ENCODE results near the gene CYS1.

CYS1 gene

GRCh38 chr2:10009811-10010781, 70.1 kb downstream of the CYS1 start:
- Histone ChIP-seq H3K4me2 (ENCODE audit: low read length) (no peak overlapping the region), H2AFZ (peak overlapping the region; percentile 76), H3K9ac (no peak overlapping the region), H3K27ac (peak overlapping the region; percentile 94), H3K4me1 (peaks cover 34% of the 10 kb centered on the region), H3K36me3 (ENCODE audit: control insufficient read depth, insufficient read depth, low read length) (no peaks in the 10 kb centered on the region), H3K4me3 (ENCODE audit: low read depth, low read length) (no peak overlapping the region), H3K9me3 (ENCODE audit: control insufficient read depth, low read length) (no peaks in the 10 kb centered on the region), H3K79me2 (no peaks in the 10 kb centered on the region), H3K27me3 (ENCODE audit: control insufficient read depth, insufficient read depth, low read length) (no peaks in the 10 kb centered on the region)
- no peak for TF ChIP-seq CTCF (IDR thresholded peaks at IDR 0.05)

GRCh38 chr2:10009271-10009810, 70.9 kb downstream of the CYS1 start:
- no peaks in the 10 kb centered on the region for H3K9me3 ChIP-seq (ENCODE audit: control insufficient read depth, low read length)
- H3K4me3 ChIP-seq (ENCODE audit: low read depth, low read length) = no peak overlapping the region
- no peak for TF ChIP-seq CTCF (IDR thresholded peaks at IDR 0.05)
- peak overlapping the region; percentile 76 for H2AFZ ChIP-seq
- H3K36me3 ChIP-seq (ENCODE audit: control insufficient read depth, insufficient read depth, low read length) = no peaks in the 10 kb centered on the region
- H3K9ac ChIP-seq = peak overlapping the region; percentile 28
- H3K27me3 ChIP-seq (ENCODE audit: control insufficient read depth, insufficient read depth, low read length) = no peaks in the 10 kb centered on the region
- peaks cover 34% of the 10 kb centered on the region for H3K4me1 ChIP-seq
- no peaks in the 10 kb centered on the region for H3K79me2 ChIP-seq
- no peak overlapping the region for H3K4me2 ChIP-seq (ENCODE audit: low read length)
- peak overlapping the region; percentile 94 for H3K27ac ChIP-seq

- H3K4me1 ChIP-seq = peaks cover 34% of the 10 kb centered on the region
- H3K4me2 ChIP-seq (ENCODE audit: low read length) = no peak overlapping the region
- H3K79me2 ChIP-seq = no peaks in the 10 kb centered on the region
- H3K36me3 ChIP-seq (ENCODE audit: control insufficient read depth, insufficient read depth, low read length) = no peaks in the 10 kb centered on the region
- H3K9me3 ChIP-seq (ENCODE audit: control insufficient read depth, low read length) = no peaks in the 10 kb centered on the region
- peak overlapping the region; percentile 76 for H2AFZ ChIP-seq
- peak overlapping the region; percentile 94 for H3K27ac ChIP-seq
- no peak overlapping the region for H3K9ac ChIP-seq
- no peak for TF ChIP-seq CTCF (IDR thresholded peaks at IDR 0.05)
- no peak overlapping the region for H3K4me3 ChIP-seq (ENCODE audit: low read depth, low read length)
- H3K27me3 ChIP-seq (ENCODE audit: control insufficient read depth, insufficient read depth, low read length) = no peaks in the 10 kb centered on the region
Measured at GRCh38 chr2:10008809-10009176, 71.4 kb downstream of the CYS1 start.

GRCh38 chr2:10007921-10008808, 72.0 kb downstream of the CYS1 start:
- Histone ChIP-seq H3K9ac (no peak overlapping the region), H3K27me3 (ENCODE audit: control insufficient read depth, insufficient read depth, low read length) (no peaks in the 10 kb centered on the region), H3K36me3 (ENCODE audit: control insufficient read depth, insufficient read depth, low read length) (no peaks in the 10 kb centered on the region), H3K27ac (peak overlapping the region; percentile 94), H3K4me2 (ENCODE audit: low read length) (no peak overlapping the region), H3K79me2 (no peaks in the 10 kb centered on the region), H3K4me1 (peaks cover 34% of the 10 kb centered on the region), H2AFZ (peak overlapping the region; percentile 8), H3K4me3 (ENCODE audit: low read depth, low read length) (no peak overlapping the region), H3K9me3 (ENCODE audit: control insufficient read depth, low read length) (no peaks in the 10 kb centered on the region)
- TF ChIP-seq CTCF (IDR thresholded peaks at IDR 0.05) = no peak

Data from parathyroid adenoma (tissue), 2 donors.